Measurements from ENCODE around the gene ZNF141.

ZNF141 gene

DNA sequence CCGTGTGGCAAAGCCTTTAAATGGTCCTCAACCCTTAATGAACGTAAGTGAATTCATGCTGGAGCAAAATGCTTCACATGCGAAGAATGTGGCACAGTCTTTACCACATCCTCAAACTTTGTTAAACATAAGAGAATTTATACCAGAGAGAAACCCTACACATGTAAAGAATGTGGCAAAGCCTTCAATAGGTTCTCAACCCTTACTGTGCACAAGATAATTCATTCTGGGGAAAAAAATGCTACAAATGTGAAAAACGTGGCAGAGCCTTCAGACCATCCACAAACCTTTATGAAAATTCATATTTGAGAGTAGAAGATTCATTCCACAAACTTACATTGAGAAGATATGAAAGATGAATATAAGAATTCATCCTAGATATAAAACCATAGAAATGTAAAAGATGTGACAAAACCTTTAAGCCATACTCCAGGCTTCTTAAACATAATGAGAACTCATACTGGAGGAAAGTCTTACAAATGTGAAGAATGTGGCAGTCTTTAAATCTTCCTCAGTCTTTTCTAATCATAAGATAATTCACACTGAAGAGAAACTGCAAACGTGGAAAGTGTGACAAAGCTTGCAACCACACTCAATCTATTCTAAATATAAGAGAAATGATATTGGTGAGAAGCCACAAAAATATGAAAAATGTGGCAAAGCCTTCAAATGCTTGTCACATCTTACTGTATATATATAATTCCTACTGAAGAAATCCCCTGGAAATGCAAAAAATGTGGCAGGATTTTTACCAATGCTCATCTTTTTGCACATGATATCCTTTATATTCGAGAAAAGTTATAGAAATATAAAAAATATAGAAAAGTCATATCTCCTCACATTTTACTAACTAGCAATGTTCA, 36.9 kb downstream of the ZNF141 start:
- Histone ChIP-seq H3K4me2 (no peak overlapping the region), H3K27me3 (ENCODE audit: insufficient read depth, low read depth) (no peaks in the 10 kb centered on the region), H3K4me1 (ENCODE audit: low read depth, poor library complexity, severe bottlenecking) (no peaks in the 10 kb centered on the region), H3K79me2 (ENCODE audit: insufficient read depth, low read depth) (no peaks in the 10 kb centered on the region), H3K9ac (no peak overlapping the region), H3K36me3 (ENCODE audit: insufficient read depth) (no peaks in the 10 kb centered on the region), H4K20me1 (ENCODE audit: insufficient read depth) (no peaks in the 10 kb centered on the region), H3K4me3 (IDR thresholded peaks at IDR 0.05; ENCODE audit: insufficient read depth, low read depth, low read length) (no peak overlapping the region), H2AFZ (ENCODE audit: low read depth) (no peak overlapping the region), H3K27ac (no peak overlapping the region)
- TF ChIP-seq, protein P1, sequence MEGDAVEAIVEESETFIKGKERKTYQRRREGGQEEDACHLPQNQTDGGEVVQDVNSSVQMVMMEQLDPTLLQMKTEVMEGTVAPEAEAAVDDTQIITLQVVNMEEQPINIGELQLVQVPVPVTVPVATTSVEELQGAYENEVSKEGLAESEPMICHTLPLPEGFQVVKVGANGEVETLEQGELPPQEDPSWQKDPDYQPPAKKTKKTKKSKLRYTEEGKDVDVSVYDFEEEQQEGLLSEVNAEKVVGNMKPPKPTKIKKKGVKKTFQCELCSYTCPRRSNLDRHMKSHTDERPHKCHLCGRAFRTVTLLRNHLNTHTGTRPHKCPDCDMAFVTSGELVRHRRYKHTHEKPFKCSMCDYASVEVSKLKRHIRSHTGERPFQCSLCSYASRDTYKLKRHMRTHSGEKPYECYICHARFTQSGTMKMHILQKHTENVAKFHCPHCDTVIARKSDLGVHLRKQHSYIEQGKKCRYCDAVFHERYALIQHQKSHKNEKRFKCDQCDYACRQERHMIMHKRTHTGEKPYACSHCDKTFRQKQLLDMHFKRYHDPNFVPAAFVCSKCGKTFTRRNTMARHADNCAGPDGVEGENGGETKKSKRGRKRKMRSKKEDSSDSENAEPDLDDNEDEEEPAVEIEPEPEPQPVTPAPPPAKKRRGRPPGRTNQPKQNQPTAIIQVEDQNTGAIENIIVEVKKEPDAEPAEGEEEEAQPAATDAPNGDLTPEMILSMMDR (conservative IDR thresholded peaks at IDR 0.05; ENCODE audit: low read depth, low read length): no peak

DNA sequence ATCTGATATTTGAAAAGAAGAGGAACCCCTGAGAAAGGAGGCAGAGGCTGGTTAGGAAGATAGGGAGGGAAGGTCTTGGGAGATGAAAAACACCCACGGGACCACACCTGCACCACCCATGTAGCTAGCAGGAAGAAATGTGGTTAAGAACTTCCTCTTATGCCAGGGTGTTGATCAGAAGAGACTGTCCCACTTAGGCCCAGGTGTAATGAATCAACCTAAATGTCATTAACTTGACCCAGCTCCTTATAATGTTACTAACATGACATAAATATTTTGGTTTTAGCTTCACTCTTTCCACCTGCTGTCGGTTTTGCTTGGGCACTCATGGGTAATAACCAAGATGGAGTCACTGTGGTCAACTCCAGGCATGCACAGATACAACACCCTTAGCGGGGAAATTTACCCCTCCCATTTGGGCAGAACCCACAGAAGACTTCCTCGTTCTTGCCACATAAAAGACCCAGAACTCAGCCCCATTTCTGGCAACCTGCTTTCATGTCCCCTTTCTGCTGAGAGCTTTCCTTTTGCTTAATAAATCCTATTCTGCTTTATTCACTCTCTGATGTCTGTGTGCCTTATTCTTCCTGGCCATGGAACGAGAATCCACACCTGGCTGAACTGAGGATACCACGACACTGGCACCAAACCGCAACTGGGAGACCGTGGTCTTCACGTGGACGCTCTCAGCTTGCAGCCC, 46.8 kb downstream of the ZNF141 start:
- Histone ChIP-seq H3K4me1 (ENCODE audit: low read depth, poor library complexity, severe bottlenecking) (no peaks in the 10 kb centered on the region), H3K36me3 (ENCODE audit: insufficient read depth) (no peaks in the 10 kb centered on the region), H3K27me3 (ENCODE audit: insufficient read depth, low read depth) (no peaks in the 10 kb centered on the region), H3K4me3 (IDR thresholded peaks at IDR 0.05; ENCODE audit: insufficient read depth, low read depth, low read length) (no peak overlapping the region), H3K27ac (no peak overlapping the region), H3K4me2 (no peak overlapping the region), H3K79me2 (ENCODE audit: insufficient read depth, low read depth) (no peaks in the 10 kb centered on the region), H3K9ac (no peak overlapping the region), H4K20me1 (ENCODE audit: insufficient read depth) (no peaks in the 10 kb centered on the region), H2AFZ (ENCODE audit: low read depth) (no peak overlapping the region)
- TF ChIP-seq, protein P1 (conservative IDR thresholded peaks at IDR 0.05; ENCODE audit: low read depth, low read length): no peak

DNA sequence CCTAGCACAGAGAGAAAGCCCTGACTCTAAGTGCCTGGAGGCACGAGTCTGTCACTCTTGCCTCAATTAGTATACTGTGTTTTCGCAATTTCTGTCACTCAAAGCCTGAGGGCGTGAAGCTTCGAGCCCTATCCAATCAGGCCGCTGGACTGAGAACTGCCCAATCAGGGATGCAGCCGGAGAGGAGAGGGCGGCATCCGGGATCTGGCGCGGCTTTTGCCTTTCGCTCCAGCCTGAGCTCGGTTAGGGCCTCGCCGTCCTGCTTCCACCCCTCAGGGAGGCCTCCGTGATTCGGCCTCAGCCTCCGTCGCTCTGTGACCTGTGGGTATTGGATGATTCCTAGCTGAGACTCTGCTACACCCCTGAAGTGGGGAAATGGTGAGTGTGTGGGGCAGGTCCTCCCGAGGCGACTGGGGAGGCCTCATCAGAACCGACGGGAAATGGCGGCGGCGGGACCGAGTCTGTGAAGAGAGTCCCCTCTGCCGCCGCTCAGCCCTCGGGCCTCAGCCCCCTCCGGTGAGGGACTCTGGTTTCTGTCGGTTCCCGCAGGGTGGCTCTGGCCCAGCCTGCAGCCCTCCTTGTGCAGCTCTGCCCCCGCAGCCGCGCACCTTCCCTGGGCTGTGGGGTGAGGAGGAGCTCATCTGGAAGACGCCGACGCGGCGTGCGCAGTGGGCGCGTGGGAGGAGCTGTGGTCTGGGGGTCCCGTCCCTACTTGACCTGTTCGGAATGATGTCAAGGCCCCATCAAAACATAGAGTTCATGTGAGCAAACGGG, 48.5 kb downstream of the ZNF141 start:
- TF ChIP-seq, protein P1 (conservative IDR thresholded peaks at IDR 0.05; ENCODE audit: low read depth, low read length): no peak
- Histone ChIP-seq H4K20me1 (ENCODE audit: insufficient read depth) (no peaks in the 10 kb centered on the region), H3K36me3 (ENCODE audit: insufficient read depth) (no peaks in the 10 kb centered on the region), H2AFZ (ENCODE audit: low read depth) (no peak overlapping the region), H3K27me3 (ENCODE audit: insufficient read depth, low read depth) (no peaks in the 10 kb centered on the region), H3K27ac (no peak overlapping the region), H3K4me1 (ENCODE audit: low read depth, poor library complexity, severe bottlenecking) (no peaks in the 10 kb centered on the region), H3K79me2 (ENCODE audit: insufficient read depth, low read depth) (no peaks in the 10 kb centered on the region), H3K9ac (no peak overlapping the region), H3K4me3 (IDR thresholded peaks at IDR 0.05; ENCODE audit: insufficient read depth, low read depth, low read length) (no peak overlapping the region), H3K4me2 (no peak overlapping the region)

DNA sequence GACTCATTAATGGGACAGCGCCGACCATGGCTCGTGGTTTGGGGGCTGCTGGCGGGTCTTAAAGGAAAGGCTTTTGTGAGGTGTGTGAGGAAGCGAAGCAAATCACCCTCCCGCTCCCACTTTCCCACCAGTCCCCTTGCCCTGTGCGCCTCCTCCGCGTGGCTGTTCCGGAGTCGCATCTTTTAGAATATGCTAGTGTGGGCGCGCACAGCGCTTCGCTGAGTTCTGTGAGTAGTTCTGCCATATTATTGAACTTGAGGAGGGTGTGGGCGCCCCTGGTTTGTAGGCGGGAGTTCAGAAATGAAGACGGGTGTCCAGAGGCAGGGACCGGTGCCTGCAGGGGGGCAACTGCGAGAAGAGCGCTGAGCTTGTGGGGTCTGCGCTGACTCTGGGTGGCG, 49.1 kb downstream of the ZNF141 start:
- Histone ChIP-seq H3K36me3 (ENCODE audit: insufficient read depth) (no peaks in the 10 kb centered on the region), H3K27ac (no peak overlapping the region), H3K27me3 (ENCODE audit: insufficient read depth, low read depth) (no peaks in the 10 kb centered on the region), H3K4me2 (no peak overlapping the region), H3K4me3 (IDR thresholded peaks at IDR 0.05; ENCODE audit: insufficient read depth, low read depth, low read length) (no peak overlapping the region), H3K9ac (no peak overlapping the region), H3K4me1 (ENCODE audit: low read depth, poor library complexity, severe bottlenecking) (no peaks in the 10 kb centered on the region), H3K79me2 (ENCODE audit: insufficient read depth, low read depth) (no peaks in the 10 kb centered on the region), H2AFZ (ENCODE audit: low read depth) (no peak overlapping the region), H4K20me1 (ENCODE audit: insufficient read depth) (no peaks in the 10 kb centered on the region)
- TF ChIP-seq, protein P1 (conservative IDR thresholded peaks at IDR 0.05; ENCODE audit: low read depth, low read length): no peak
